Stomach (tissue), 9 donors: ENCODE measurements around the gene MAP3K1. TPM values are rescaled to one million over a fixed set of nuclear protein-coding genes. Genes with fewer than 3 reads are reported as not detected.

ENCODE experiments used
- DNase-seq, 2 donors: peaks; one replicate each; pipeline versions ENCODE4 v3.0.0 to v3.0.0-alpha.2; 2013 to 2019
- H3K27ac ChIP-seq, 5 donors: fragments of 200-600 bp in 4 of 5; sonication (generic) in 4 of 5; one replicate each; pipeline ENCODE4 v1.5.1; 2013 to 2019; ENCODE audit warnings: mild to moderate bottlenecking in 1 of 5, moderate library complexity in 1 of 5
- H3K27me3 ChIP-seq, 3 donors: fragments of 200-600 bp; sonication (generic); one replicate each; pipeline ENCODE4 v1.5.1; 2017 to 2019; ENCODE audit warnings: mixed run types in 1 of 3
- H3K36me3 ChIP-seq, 4 donors: fragments of 200-600 bp; sonication (generic); 1 replicate in 3 of 4; 2 replicates in 1 of 4; pipeline ENCODE4 v1.5.1; 2016 to 2019
- H3K4me1 ChIP-seq, 4 donors: fragments of 200-600 bp; sonication (generic); one replicate each; pipeline ENCODE4 v1.5.1; 2016 to 2019
- H3K4me3 ChIP-seq, 4 donors: fragments of 200-600 bp; sonication (generic) in 3 of 4; one replicate each; pipeline ENCODE4 v1.5.1; 2016 to 2019; ENCODE audit warnings: mild to moderate bottlenecking in 1 of 4
- H3K9me3 ChIP-seq, 4 donors: fragments of 200-600 bp; sonication (generic); one replicate each; pipeline ENCODE4 v1.5.1; 2016 to 2019
- CTCF ChIP-seq, 7 experiments: fragments of 450-650 bp in 4 of 7; fragments of 200-600 bp in 3 of 7; sonication (generic) in 3 of 7; IDR thresholded peaks; one replicate each; pipeline ENCODE4 v1.5.1; 2016 to 2019; ENCODE audit warnings: antibody characterized with exemption in 7 of 7, control low read depth in 2 of 7, mild to moderate bottlenecking in 1 of 7
- EP300 ChIP-seq: sonication (generic); formaldehyde crosslinking; IDR thresholded peaks from one replicate; pipeline ENCODE4 v1.6.1; 2017; ENCODE audit warnings: antibody characterized with exemption
- POLR2A ChIP-seq, 4 donors: fragments of 450-650 bp; IDR thresholded peaks; one replicate each; pipeline ENCODE4 v1.6.1; 2016; ENCODE audit warnings: antibody characterized with exemption in 4 of 4, control low read depth in 2 of 4, mild to moderate bottlenecking in 1 of 4, moderate library complexity in 1 of 4
- POLR2AphosphoS5 ChIP-seq, 3 donors: sonication (generic); formaldehyde crosslinking; IDR thresholded peaks; one replicate each; pipeline ENCODE4 v1.6.1; 2016; ENCODE audit warnings: antibody characterized with exemption in 3 of 3
- WGBS, 5 donors: extraction: QIAGEN DNeasy Blood & Tissue Kit in 3 of 5; methylation state at CpG; one replicate each; pipeline versions ENCODE4 v1.1.5 to v1.1.7; 2013 to 2018; 5-methylcytosine and 5-hydroxymethylcytosine counted together
- intact Hi-C: fragments of 100-400 bp; cut with DNase I; formaldehyde crosslinking; loops from one replicate; pipeline ENCODE4 v1.15.1; 2023; ENCODE audit warnings: low total_unique reads
- polyA plus RNA-seq, 3 donors: library from polyadenylated mRNA; stranded (reverse); fragments of 200-250 nt; gene quantifications; one replicate each; pipeline ENCODE4 v1.2.3, GENCODE V29; 2013
- total RNA-seq, 5 donors: library from RNA; depleted of rRNA; stranded (reverse); fragments of >200 nt; gene quantifications; one replicate each; pipeline versions ENCODE4 v1.1.0 to v1.2.3, GENCODE V29; 2014 to 2016
- donor health status: healthy with polysubstance abuse.
- donor health status: Bipolar disorder and iron deficiency.
- donor health status: healthy.

Gene MAP3K1
- total and polyA plus RNA-seq, 8 donors: 3.8 to 30.7 (median 7.7) TPM

- Histone ChIP-seq H3K4me1 (peaks cover 2 to 35% (median 21%) of the 10 kb centered on the region in 4 donors), H3K9me3 (no peaks in the 10 kb centered on the region), H3K4me3 (peak overlapping the region; percentile 70 to 93 (median 89)), H3K27ac (peak overlapping the region; percentile 88 to 100 (median 97)), H3K27me3 (no peaks in the 10 kb centered on the region), H3K36me3 (no peaks in the 10 kb centered on the region)
- intact Hi-C loops: no loop called here
- DNase-seq: peak; percentile 36 to 80
- 1 to 6% (median 2%) methylated on average over 20 to 31 of the region's 31 CpGs for WGBS, 5 donors
- TF ChIP-seq POLR2A (IDR thresholded peaks at IDR 0.05) (no peak), POLR2AphosphoS5 (IDR thresholded peaks at IDR 0.05) (no peak), CTCF (IDR thresholded peaks at IDR 0.05) (peak in 1 of 7 experiments; percentile 30), EP300 (no peak)
These were observed 887 bp upstream of the MAP3K1 start for GRCh38 chr5:56814361-56814962.

- TF ChIP-seq POLR2AphosphoS5 (IDR thresholded peaks at IDR 0.05): no peak
- TF ChIP-seq CTCF (IDR thresholded peaks at IDR 0.05): no peak
- no peak for TF ChIP-seq POLR2A (IDR thresholded peaks at IDR 0.05)
- no peak for TF ChIP-seq EP300
- Histone ChIP-seq H3K36me3 (no peaks in the 10 kb centered on the region), H3K27me3 (no peaks in the 10 kb centered on the region), H3K9me3 (no peaks in the 10 kb centered on the region), H3K4me3 (peak overlapping the region; percentile 70 to 93 (median 89)), H3K27ac (peak overlapping the region; percentile 88 to 100 (median 97)), H3K4me1 (peaks cover 7 to 49% (median 30%) of the 10 kb centered on the region in 4 donors)
- WGBS, 5 donors: 0 to 2% (median 1%) methylated on average over 40 to 115 of the region's 116 CpGs
- DNase-seq: peak; percentile 34 to 68
- intact Hi-C loops: no loop called here
These were observed 553 bp downstream of the MAP3K1 start for GRCh38 chr5:56815658-56816545.

GRCh38 chr5:56816546-56817081, 1.3 kb downstream of the MAP3K1 start:
- Histone ChIP-seq H3K4me3 (peak overlapping the region; percentile 70 to 93 (median 89)), H3K27me3 (no peaks in the 10 kb centered on the region), H3K9me3 (no peaks in the 10 kb centered on the region), H3K36me3 (no peaks in the 10 kb centered on the region), H3K4me1 (peaks cover 7 to 55% (median 33%) of the 10 kb centered on the region in 4 donors), H3K27ac (peak overlapping the region; percentile 88 to 100 (median 97))
- TF ChIP-seq CTCF (IDR thresholded peaks at IDR 0.05) (peak in 1 of 7 experiments; percentile 8), POLR2A (IDR thresholded peaks at IDR 0.05) (no peak), POLR2AphosphoS5 (IDR thresholded peaks at IDR 0.05) (peak in 2 of 3 donors; percentile 52 to 71)
- intact Hi-C loops: no loop called here
- peak; percentile 60 to 86 for DNase-seq
- 0 to 2% (median 1%) methylated on average over 41 to 43 of the region's 43 CpGs for WGBS, 5 donors

GRCh38 chr5:56817263-56818014, 2.1 kb downstream of the MAP3K1 start:
- TF ChIP-seq POLR2A (IDR thresholded peaks at IDR 0.05) (no peak), CTCF (IDR thresholded peaks at IDR 0.05) (no peak), EP300 (no peak), POLR2AphosphoS5 (IDR thresholded peaks at IDR 0.05) (no peak)
- H3K36me3 ChIP-seq: no peaks in the 10 kb centered on the region
- DNase-seq: no peak
- peak overlapping the region; percentile 70 to 93 (median 89) for H3K4me3 ChIP-seq
- H3K4me1 ChIP-seq: peaks cover 7 to 63% (median 37%) of the 10 kb centered on the region in 4 donors
- H3K27me3 ChIP-seq: no peaks in the 10 kb centered on the region
- H3K27ac ChIP-seq: peak overlapping the region in 4 of 5 donors; percentile 88 to 99 (median 96)
- intact Hi-C loops: no loop called here
- WGBS, 5 donors: 11 to 28% (median 15%) methylated on average over 8 of the region's 8 CpGs
- H3K9me3 ChIP-seq: no peaks in the 10 kb centered on the region
